Measurements from ENCODE around the gene KCNK10.

KCNK10 gene

GRCh38 chr14:88212691-88213090 lies 110.4 kb downstream of the KCNK10 start:
- no peak overlapping the region for H3K27ac ChIP-seq
- no peak overlapping the region for H3K4me3 ChIP-seq
- no peak for DNase-seq (ENCODE audit: low spot score)
- TF ChIP-seq CTCF (IDR thresholded peaks at IDR 0.05), result no peak

GRCh38 chr14:88210426-88210825 lies 112.6 kb downstream of the KCNK10 start:
- TF ChIP-seq CTCF (IDR thresholded peaks at IDR 0.05), result no peak
- no peak overlapping the region for H3K27ac ChIP-seq
- DNase-seq (ENCODE audit: low spot score), result no peak

GRCh38 chr14:88209273-88209672 lies 113.8 kb downstream of the KCNK10 start:
- no peak for TF ChIP-seq CTCF (IDR thresholded peaks at IDR 0.05)
- H3K4me3 ChIP-seq, result no peak overlapping the region
- DNase-seq (ENCODE audit: low spot score), result no peak
- H3K27ac ChIP-seq, result no peak overlapping the region

More at GRCh38 chr14:88210426-88210825, 112.6 kb downstream of the KCNK10 start:
- no peak overlapping the region for H3K4me3 ChIP-seq

GRCh38 chr14:88208858-88209257 lies 114.2 kb downstream of the KCNK10 start:
- H3K4me3 ChIP-seq, result no peak overlapping the region
- no peak overlapping the region for H3K27ac ChIP-seq
- no peak for DNase-seq (ENCODE audit: low spot score)
- no peak for TF ChIP-seq CTCF (IDR thresholded peaks at IDR 0.05)

- no peak for DNase-seq (ENCODE audit: low spot score)
- no peak for TF ChIP-seq CTCF (IDR thresholded peaks at IDR 0.05)
- Histone ChIP-seq H3K4me3 (no peak overlapping the region), H3K27ac (no peak overlapping the region)
Measured at GRCh38 chr14:88204221-88204620, 118.8 kb downstream of the KCNK10 start.

- H3K4me3 ChIP-seq, result no peak overlapping the region
- no peak for TF ChIP-seq CTCF (IDR thresholded peaks at IDR 0.05)
- DNase-seq (ENCODE audit: low spot score), result no peak
- no peak overlapping the region for H3K27ac ChIP-seq
Measured at GRCh38 chr14:88203291-88203690, 119.8 kb downstream of the KCNK10 start.

GRCh38 chr14:88202286-88202685 lies 120.8 kb downstream of the KCNK10 start:
- no peak for TF ChIP-seq CTCF (IDR thresholded peaks at IDR 0.05)
- no peak for DNase-seq (ENCODE audit: low spot score)
- H3K4me3 ChIP-seq, result no peak overlapping the region
- no peak overlapping the region for H3K27ac ChIP-seq

All from coronary artery (tissue), 2 donors.